NT2/D1 (cell line): Measurements from ENCODE around the gene OTOG.

ENCODE experiments used
- DNase-seq: peaks from one replicate; pipeline ENCODE4 v3.0.0-alpha.2; 2011; ENCODE audit warnings: low read depth, low spot score
- H3K27me3 ChIP-seq: 2 replicates; pipeline ENCODE4 v1.6.0; 2011; ENCODE audit warnings: mild to moderate bottlenecking; ENCODE audit not compliant: insufficient read length, insufficient read depth
- H3K36me3 ChIP-seq: 2 replicates; pipeline ENCODE4 v1.6.1; 2011; ENCODE audit warnings: mild to moderate bottlenecking, low read length, mixed read lengths; ENCODE audit not compliant: insufficient read depth, insufficient read length
- H3K4me1 ChIP-seq: 2 replicates; pipeline ENCODE4 v1.5.1; 2011; ENCODE audit not compliant: insufficient read depth, insufficient read length
- H3K4me3 ChIP-seq: 2 replicates; pipeline ENCODE4 v1.5.1; 2011; ENCODE audit warnings: low read depth; ENCODE audit not compliant: insufficient read length
- H3K9ac ChIP-seq: 2 replicates; pipeline ENCODE4 v1.6.0; 2011; ENCODE audit warnings: low read depth; ENCODE audit not compliant: insufficient read length
- H3K9me3 ChIP-seq: 2 replicates; pipeline ENCODE4 v1.5.1; 2011; ENCODE audit warnings: mild to moderate bottlenecking, low read length; ENCODE audit not compliant: insufficient read depth
- SUZ12 ChIP-seq: IDR thresholded peaks from 2 replicates; pipeline ENCODE4 v1.6.1; 2011; ENCODE audit not compliant: insufficient read length, insufficient read depth; ENCODE audit errors: extremely low read depth
- YY1 ChIP-seq: IDR thresholded peaks from 2 replicates; pipeline ENCODE4 v1.6.1; 2011; ENCODE audit not compliant: insufficient read length, insufficient read depth
- ZNF274 ChIP-seq: IDR thresholded peaks from 2 replicates; pipeline ENCODE4 v1.6.1; 2011; ENCODE audit warnings: mild to moderate bottlenecking, low read depth, low read length

The OTOG gene

GRCh38 chr11:17563231-17563646, 16.2 kb downstream of the OTOG start:
- H3K27me3 ChIP-seq: no peaks in the 10 kb centered on the region
- H3K4me1 ChIP-seq: no peaks in the 10 kb centered on the region
- no peak overlapping the region for H3K9ac ChIP-seq
- no peak overlapping the region for H3K4me3 ChIP-seq
- H3K9me3 ChIP-seq: no peaks in the 10 kb centered on the region
- no peaks in the 10 kb centered on the region for H3K36me3 ChIP-seq
- DNase-seq: no peak
- TF ChIP-seq ZNF274: no peak

DNA sequence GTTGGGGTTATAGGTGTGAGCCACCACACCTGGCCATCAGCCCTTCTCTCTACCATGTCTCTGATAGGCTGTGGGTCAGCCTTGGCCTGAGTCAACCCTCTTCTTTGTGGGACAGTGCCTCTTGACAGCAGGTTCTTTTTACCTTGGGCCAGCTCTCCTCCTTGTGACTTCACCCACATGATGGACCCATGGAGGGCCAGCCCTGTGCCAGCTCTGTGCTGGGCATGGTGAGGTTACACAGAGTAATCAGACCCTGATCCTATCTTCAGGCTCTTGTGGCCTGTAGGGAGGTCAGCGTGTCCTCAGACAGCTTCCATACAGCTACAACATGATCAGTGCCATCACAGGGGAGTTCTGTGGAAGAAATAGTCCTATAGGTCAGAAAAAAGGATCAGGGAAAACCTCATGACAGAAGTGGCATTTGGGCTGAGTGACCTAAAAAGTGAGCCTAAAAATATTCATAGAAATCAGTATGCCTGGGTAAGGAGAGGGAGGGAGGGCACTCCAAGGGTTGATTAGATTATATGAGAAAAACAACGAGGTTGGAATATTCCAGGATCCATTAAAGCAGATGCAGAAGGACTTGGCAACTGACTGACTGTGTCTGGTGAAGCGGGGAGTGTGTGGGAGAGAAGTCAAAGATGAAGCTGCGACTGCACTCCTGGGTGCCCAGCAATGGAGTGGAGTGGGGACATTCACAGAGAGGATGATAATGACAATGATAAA, 17.1 kb downstream of the OTOG start:
- Histone ChIP-seq H3K36me3 (no peaks in the 10 kb centered on the region), H3K4me1 (no peaks in the 10 kb centered on the region), H3K27me3 (no peaks in the 10 kb centered on the region), H3K9me3 (no peaks in the 10 kb centered on the region), H3K9ac (no peak overlapping the region), H3K4me3 (no peak overlapping the region)
- no peak for TF ChIP-seq SUZ12
- TF ChIP-seq YY1: no peak
- TF ChIP-seq ZNF274: no peak
- no peak for DNase-seq

DNA sequence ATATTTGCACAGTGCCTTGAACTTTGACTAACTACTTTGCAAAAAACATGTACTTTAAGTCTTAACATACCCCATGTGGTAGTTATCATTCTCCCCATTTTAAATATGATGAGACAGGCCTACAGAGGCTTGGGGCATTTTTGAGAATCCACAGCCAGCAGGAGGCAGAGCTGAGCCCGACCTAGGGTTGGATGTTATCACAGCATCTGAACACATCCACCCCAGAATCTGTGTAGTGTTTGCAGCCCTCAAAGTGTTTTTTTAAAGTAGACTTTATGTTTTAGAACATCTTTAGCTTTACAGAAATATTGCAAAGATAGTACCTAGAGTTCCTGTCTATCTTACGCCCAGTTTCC, 17.6 kb downstream of the OTOG start:
- Histone ChIP-seq H3K9ac (no peak overlapping the region), H3K36me3 (no peaks in the 10 kb centered on the region), H3K4me3 (no peak overlapping the region), H3K27me3 (no peaks in the 10 kb centered on the region), H3K9me3 (no peaks in the 10 kb centered on the region), H3K4me1 (no peaks in the 10 kb centered on the region)
- no peak for DNase-seq
- no peak for TF ChIP-seq SUZ12

- no peak for DNase-seq
- Histone ChIP-seq H3K9me3 (no peaks in the 10 kb centered on the region), H3K36me3 (no peaks in the 10 kb centered on the region), H3K4me3 (no peak overlapping the region), H3K9ac (no peak overlapping the region), H3K27me3 (no peaks in the 10 kb centered on the region), H3K4me1 (no peaks in the 10 kb centered on the region)
- TF ChIP-seq ZNF274 (no peak), SUZ12 (no peak), YY1 (no peak)
Measured at GRCh38 chr11:17568944-17569343, 21.9 kb downstream of the OTOG start.

DNA sequence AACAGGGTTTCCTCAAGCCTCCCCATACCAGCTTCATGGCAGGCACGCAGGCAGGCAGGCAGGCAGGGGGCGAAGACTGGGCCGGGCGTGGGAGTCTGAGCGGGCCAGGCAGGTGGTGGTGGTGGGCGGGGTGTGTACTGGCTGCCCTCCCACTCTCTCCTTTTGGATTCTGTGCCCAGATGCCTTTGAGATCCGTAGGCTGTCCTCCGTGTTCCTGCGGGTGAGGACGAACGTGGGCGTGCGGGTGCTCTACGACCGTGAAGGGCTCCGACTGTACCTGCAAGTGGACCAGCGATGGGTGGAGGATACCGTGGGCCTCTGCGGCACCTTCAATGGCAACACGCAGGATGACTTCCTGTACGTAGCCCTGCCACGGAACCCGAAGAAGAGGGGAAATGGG, 23.0 kb downstream of the OTOG start:
- H3K9me3 ChIP-seq: no peaks in the 10 kb centered on the region
- H3K9ac ChIP-seq: no peak overlapping the region
- no peak for DNase-seq

GRCh38 chr11:17571431-17572358, 24.6 kb downstream of the OTOG start:
- Histone ChIP-seq H3K27me3 (no peaks in the 10 kb centered on the region), H3K9me3 (no peaks in the 10 kb centered on the region), H3K9ac (no peak overlapping the region), H3K4me3 (no peak overlapping the region), H3K36me3 (no peaks in the 10 kb centered on the region), H3K4me1 (peaks cover 9% of the 10 kb centered on the region)
- DNase-seq: no peak
- no peak for TF ChIP-seq SUZ12
- no peak for TF ChIP-seq YY1
- no peak for TF ChIP-seq ZNF274

More for the DNA sequence above, 23.0 kb downstream of the OTOG start:
- Histone ChIP-seq H3K4me1 (no peaks in the 10 kb centered on the region), H3K4me3 (no peak overlapping the region), H3K27me3 (no peaks in the 10 kb centered on the region), H3K36me3 (no peaks in the 10 kb centered on the region)
- TF ChIP-seq SUZ12 (no peak), ZNF274 (no peak), YY1 (no peak)

DNA sequence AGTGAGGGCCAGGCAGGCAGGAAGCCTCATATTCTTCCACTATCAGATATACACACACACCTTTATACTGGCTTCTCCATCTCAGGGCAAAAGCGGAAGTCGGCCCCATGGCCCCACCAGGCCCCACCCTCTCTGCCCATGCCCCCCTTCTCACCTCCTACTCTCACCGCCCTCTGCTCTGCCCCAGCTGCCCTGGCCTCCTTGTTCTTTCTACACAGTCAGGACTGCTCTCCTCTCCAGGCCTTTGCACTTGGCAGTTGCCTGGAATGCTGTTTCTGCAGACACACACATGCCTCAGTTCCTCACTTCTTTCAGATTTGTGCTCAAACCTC, 25.3 kb downstream of the OTOG start:
- TF ChIP-seq SUZ12 (no peak), YY1 (no peak), ZNF274 (no peak)
- no peak for DNase-seq
- Histone ChIP-seq H3K4me1 (peaks cover 9% of the 10 kb centered on the region), H3K9ac (no peak overlapping the region), H3K4me3 (no peak overlapping the region), H3K27me3 (no peaks in the 10 kb centered on the region), H3K36me3 (no peaks in the 10 kb centered on the region), H3K9me3 (no peaks in the 10 kb centered on the region)
